NCI-H187 (cell line): ENCODE results near the gene DNAH12.
"Not testable (repeated sequence)": the region's sequence is repeated elsewhere in the genome, so short reads cannot be mapped to it uniquely, and the experiment has no call there.

Source experiments
- DNase-seq, 2 experiments: peaks; one replicate each; lab custom pipeline; 2025; lab: John Stamatoyannopoulos, UW

DNAH12 gene

DNA sequence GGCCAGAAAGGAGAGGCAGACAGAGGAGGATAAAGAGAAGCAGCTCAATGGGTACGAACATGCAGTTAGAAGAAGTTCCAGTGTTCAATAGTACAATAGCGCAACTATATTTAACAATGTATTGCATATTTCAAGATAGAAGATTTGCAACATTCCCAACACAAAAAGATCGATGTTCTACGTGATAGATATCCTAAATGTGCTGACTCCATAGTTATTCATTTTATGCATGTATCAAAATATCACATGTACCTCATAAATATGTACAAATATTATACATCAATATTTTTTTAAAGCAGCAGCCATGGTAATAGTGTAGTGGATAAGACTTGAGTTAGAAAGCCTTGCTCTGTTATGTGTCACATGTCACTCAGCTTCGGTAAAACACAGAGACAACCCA lies 141.5 kb downstream of the DNAH12 start:
- DNase-seq, result no peak

GRCh38 chr3:57397175-57398026 lies 146.7 kb downstream of the DNAH12 start:
- no peak for DNase-seq

GRCh38 chr3:57393977-57394376 lies 150.2 kb downstream of the DNAH12 start:
- DNase-seq, result no peak

- no peak for DNase-seq
Observed at GRCh38 chr3:57391767-57392166, 152.4 kb downstream of the DNAH12 start.

DNA sequence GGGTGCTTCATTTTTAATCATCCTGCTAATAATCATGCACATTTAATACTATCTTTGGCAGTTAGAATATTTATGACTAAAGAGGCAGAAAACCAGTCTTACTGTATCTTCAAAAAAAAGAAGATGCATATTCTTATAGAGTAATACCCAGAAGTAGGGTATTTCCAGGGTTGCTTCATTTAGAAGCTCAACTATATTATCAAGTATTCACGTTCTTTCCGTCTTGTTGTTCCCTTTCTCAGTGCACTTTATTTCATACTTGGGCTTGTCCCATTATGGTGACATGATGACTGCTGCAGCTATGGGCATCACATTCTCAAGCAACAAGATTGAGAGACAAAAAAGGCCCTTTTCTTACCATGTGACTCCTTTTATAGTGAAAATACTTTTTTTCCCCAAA lies 154.9 kb downstream of the DNAH12 start:
- no peak for DNase-seq

- no peak for DNase-seq
Observed at GRCh38 chr3:57386307-57386706, 157.8 kb downstream of the DNAH12 start.

- DNase-seq, result no peak
Observed at GRCh38 chr3:57385498-57385897, 158.6 kb downstream of the DNAH12 start.

GRCh38 chr3:57383838-57384237 lies 160.3 kb downstream of the DNAH12 start:
- no peak for DNase-seq

- no peak for DNase-seq
Observed at GRCh38 chr3:57383406-57383805, 160.7 kb downstream of the DNAH12 start.

DNA sequence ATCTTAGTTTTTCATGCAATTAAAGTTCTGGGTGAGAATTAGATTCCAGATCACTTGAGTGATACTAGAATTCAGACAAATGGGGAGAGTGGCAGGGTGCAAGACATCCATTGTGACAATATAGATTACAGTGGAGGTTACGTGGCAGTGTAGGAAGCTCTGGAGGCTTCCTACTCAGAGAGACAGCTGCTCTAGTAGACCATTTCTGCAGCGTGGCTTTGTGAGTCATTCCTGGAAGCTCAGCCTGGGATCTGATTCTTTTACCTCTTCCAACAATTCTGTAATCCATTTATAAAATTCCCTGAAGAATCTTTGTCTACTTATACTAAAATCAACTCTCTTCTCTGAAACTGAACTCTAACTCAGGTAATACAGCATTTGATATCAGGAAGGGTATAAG lies 161.2 kb downstream of the DNAH12 start:
- no peak for DNase-seq

GRCh38 chr3:57370341-57370740 lies 173.8 kb downstream of the DNAH12 start:
- DNase-seq, result no peak

DNA sequence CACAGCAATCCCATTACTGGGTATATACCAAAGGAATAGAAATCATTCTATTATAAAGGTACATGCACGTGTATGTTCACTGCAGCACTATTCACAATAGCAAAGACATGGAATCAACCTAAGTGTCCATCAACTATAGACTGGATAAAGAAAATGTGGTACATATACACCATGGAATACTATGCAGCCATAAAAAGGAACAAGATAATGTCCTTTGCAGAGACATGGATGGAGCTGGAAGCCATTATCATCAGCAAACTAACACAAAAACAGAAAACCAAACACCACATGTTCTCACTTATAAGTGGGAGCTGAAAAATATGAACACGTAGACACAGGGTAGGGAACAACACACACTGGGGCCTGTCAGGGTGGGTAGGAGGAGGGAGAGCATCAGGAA lies 179.1 kb downstream of the DNAH12 start:
- DNase-seq, result not testable (repeated sequence)

- DNase-seq, result not testable (repeated sequence)
Observed at GRCh38 chr3:57356275-57356674, 187.9 kb downstream of the DNAH12 start.

- no peak for DNase-seq
Observed at GRCh38 chr3:57354768-57355167, 189.4 kb downstream of the DNAH12 start.

GRCh38 chr3:57350271-57350670 lies 193.9 kb downstream of the DNAH12 start:
- DNase-seq, result no peak

- not testable (repeated sequence) for DNase-seq
Observed at GRCh38 chr3:57339071-57339642, 205.0 kb downstream of the DNAH12 start.

DNA sequence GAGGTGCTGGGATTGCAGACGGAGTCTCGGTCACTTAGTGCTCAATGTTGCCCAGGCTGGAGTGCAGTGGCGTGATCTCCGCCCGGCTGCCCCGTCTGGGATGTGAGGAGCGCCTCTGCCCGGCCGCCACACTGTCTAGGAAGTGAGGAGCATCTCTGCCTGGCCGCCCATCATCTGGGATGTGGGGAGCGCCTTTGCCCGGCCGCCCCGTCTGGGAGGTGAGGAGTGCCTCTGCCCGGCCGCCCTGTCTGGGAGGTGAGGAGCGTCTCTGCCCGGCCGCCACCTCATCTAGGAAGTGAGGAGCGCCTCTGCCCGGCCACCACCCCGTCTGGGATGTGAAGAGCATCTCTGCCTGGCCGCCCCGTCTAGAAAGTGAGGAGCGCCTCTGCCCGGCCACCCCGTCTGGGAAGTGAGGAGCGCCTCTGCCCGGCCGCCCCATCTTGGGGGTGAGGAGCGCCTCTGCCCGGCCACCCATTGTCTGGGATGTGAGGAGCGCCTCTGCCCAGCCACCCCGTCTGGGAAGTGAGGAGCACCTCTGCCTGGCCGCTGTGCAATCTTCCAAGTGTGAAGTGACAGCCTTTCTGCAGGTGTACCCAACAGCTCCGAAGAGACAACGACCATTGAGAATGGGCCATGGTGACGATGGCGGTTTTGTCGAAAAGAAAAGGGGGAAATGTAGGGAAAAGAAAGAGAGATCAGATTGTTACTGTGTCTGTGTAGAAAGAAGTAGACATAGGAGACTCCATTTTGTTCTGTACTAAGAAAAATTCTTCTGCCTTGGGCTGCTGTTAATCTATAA lies 205.7 kb downstream of the DNAH12 start:
- DNase-seq, result not testable (repeated sequence)

DNA sequence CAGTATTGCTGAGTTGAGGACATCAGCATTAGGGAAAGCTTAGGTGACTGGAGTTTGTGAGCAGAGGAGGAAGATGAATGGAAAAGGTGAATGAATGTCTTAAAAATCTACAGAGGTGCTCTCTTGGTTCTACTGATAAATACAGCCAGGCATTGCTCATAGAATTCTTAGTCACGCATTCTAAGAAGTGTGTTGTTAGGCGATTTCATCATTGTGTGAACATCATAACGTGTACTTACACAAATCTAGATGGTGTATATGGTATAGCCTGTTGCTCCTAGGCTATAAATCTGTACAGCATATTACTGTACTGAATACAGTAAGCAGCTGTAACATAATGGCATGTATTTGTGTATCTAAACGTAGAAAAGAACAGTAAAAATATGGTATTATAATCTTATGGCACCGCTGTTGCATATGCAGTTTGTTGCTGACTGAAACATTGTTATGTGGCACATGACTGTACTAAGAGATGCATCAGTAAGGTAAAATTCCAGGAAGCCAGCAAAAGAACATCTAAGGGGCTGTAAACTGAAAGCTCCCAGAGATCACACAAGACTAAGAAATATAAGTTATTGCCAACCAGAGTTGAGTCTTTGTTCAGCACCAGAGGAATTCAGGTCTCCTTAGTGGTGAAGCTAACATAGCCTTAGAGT lies 208.7 kb downstream of the DNAH12 start:
- DNase-seq, result no peak

DNA sequence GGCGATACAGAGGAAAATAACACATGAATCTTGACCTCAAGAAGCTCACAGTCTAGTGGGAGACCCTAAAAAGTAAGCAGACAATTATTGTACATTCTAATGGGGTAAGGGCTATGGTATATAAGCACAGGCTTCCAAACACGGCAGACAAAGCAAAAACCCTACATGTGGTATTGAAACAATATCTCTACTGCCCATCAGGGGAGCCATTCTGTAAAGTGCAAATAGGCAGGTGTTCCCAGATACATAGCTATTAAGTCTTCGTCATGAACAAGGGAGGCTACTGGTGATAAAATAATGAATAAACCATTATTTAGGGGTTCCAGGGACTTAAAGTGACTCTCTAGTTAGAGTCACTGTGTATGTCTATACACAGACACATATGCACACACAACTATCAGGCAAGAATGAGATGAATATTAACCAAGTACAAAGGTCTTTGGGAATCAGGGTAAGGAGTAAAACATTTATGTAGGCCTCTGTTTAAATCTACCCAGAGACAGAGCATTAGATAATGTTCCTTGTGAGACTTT lies 213.0 kb downstream of the DNAH12 start:
- no peak for DNase-seq

DNA sequence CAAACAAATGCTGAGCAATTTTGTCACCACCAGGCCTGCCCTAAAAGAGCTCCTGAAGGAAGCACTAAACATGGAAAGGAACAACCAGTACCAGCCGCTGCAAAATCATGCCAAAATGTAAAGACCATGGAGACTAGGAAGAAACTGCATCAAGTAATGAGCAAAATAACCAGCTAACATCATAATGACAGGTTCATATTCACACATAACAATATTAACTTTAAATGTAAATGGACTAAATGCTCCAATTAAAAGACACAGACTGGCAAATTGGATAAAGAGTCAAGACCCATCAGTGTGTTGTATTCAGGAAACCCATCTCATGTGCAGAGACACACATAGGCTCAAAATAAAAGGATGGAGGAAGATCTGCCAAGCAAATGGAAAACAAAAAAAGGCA lies 217.6 kb downstream of the DNAH12 start:
- not testable (repeated sequence) for DNase-seq

GRCh38 chr3:57314204-57314603 lies 229.9 kb downstream of the DNAH12 start:
- DNase-seq, result no peak

- DNase-seq, result no peak
Observed at GRCh38 chr3:57309769-57310360, 234.3 kb downstream of the DNAH12 start.
